ES-I3 (cell line): Measurements from ENCODE around the gene MAML1.
"Not testable (repeated sequence)": the region's sequence is repeated elsewhere in the genome, so short reads cannot be mapped to it uniquely, and the experiment has no call there.

Experiments used
- H3K36me3 ChIP-seq: 2 replicates; pipeline ENCODE4 v1.6.1; 2013; ENCODE audit warnings: mild to moderate bottlenecking, low read length, control low read depth, moderate library complexity; ENCODE audit not compliant: insufficient read depth
- H3K4me1 ChIP-seq: 2 replicates; pipeline ENCODE4 v1.6.1; 2013; ENCODE audit warnings: mild to moderate bottlenecking, control low read depth, low read length; ENCODE audit not compliant: insufficient read depth
- H3K9ac ChIP-seq: 2 replicates; pipeline ENCODE4 v1.6.1; 2013; ENCODE audit warnings: low read depth, mild to moderate bottlenecking, low read length, moderate library complexity
- H3K9me3 ChIP-seq: 2 replicates; pipeline ENCODE4 v1.6.1; 2013; ENCODE audit warnings: mild to moderate bottlenecking, low read length, moderate library complexity; ENCODE audit not compliant: control insufficient read depth, insufficient read depth

Gene MAML1

GRCh38 chr5:179732412-179732917 is at the start of gene MAML1:
MAML1 (plus strand) TSS chr5:179732822; CDS start chr5:179733113, 291 bp downstream.
- Histone ChIP-seq H3K9me3 (no peaks in the 10 kb centered on the region), H3K9ac (peak within 1 kb of the TSS; percentile 69), H3K4me1 (peaks cover 4% of the 10 kb centered on the region; the same call in 1 of the 2 replicates), H3K36me3 (peaks cover 22% of the 10 kb centered on the region)

GRCh38 chr5:179689212-179689611 is 43.4 kb upstream of the MAML1 start:
- H3K9me3 ChIP-seq, H3K4me1 ChIP-seq, H3K36me3 ChIP-seq, H3K9ac ChIP-seq: not testable (repeated sequence)

- Histone ChIP-seq H3K4me1 (peaks cover 4% of the 10 kb centered on the region; the same call in 1 of the 2 replicates), H3K9ac (no peak overlapping the region), H3K36me3 (no peaks in the 10 kb centered on the region), H3K9me3 (no peaks in the 10 kb centered on the region)
These were observed 38.1 kb upstream of the MAML1 start for GRCh38 chr5:179694561-179694960.

- Histone ChIP-seq H3K36me3 (peaks cover 6% of the 10 kb centered on the region; the same call in 1 of the 2 replicates), H3K9ac (no peak overlapping the region), H3K9me3 (no peaks in the 10 kb centered on the region), H3K4me1 (peaks cover 4% of the 10 kb centered on the region; the same call in 1 of the 2 replicates)
These were observed 36.0 kb upstream of the MAML1 start for GRCh38 chr5:179696603-179697002.

- Histone ChIP-seq H3K9ac (no peak overlapping the region), H3K9me3 (no peaks in the 10 kb centered on the region), H3K4me1 (peaks cover 4% of the 10 kb centered on the region; the same call in 1 of the 2 replicates), H3K36me3 (peaks cover 6% of the 10 kb centered on the region; the same call in 1 of the 2 replicates)
These were observed 35.5 kb upstream of the MAML1 start for GRCh38 chr5:179697108-179697507.

- not testable (repeated sequence) for H3K4me1 ChIP-seq
These were observed 35.1 kb upstream of the MAML1 start for GRCh38 chr5:179697543-179697942.

GRCh38 chr5:179697993-179698934 is 34.4 kb upstream of the MAML1 start:
- H3K9ac ChIP-seq = peak overlapping the region; percentile 98
- H3K4me1 ChIP-seq = peaks cover 4% of the 10 kb centered on the region; the same call in 1 of the 2 replicates
- peaks cover 12% of the 10 kb centered on the region for H3K36me3 ChIP-seq

More at GRCh38 chr5:179697543-179697942, 35.1 kb upstream of the MAML1 start:
- not testable (repeated sequence) for H3K9me3 ChIP-seq, H3K36me3 ChIP-seq
- peak overlapping the region; percentile 98 for H3K9ac ChIP-seq

GRCh38 chr5:179698935-179699615 is 33.5 kb upstream of the MAML1 start, which contains the start of gene CANX:
CANX (plus strand) TSS chr5:179698967; CDS start chr5:179705682, 6,715 bp downstream.
- Histone ChIP-seq H3K9ac (peak within 1 kb of the TSS; percentile 98), H3K9me3 (no peaks in the 10 kb centered on the region), H3K36me3 (peaks cover 20% of the 10 kb centered on the region), H3K4me1 (peaks cover 4% of the 10 kb centered on the region; the same call in 1 of the 2 replicates)

More at GRCh38 chr5:179697993-179698934, 34.4 kb upstream of the MAML1 start:
- H3K9me3 ChIP-seq = no peaks in the 10 kb centered on the region

GRCh38 chr5:179699616-179700237 is 32.9 kb upstream of the MAML1 start:
- Histone ChIP-seq H3K9ac (peak overlapping the region; percentile 81), H3K9me3 (no peaks in the 10 kb centered on the region), H3K36me3 (peaks cover 22% of the 10 kb centered on the region), H3K4me1 (peaks cover 4% of the 10 kb centered on the region; the same call in 1 of the 2 replicates)

- peak overlapping the region; percentile 81; the same call in 1 of the 2 replicates for H3K9ac ChIP-seq
- H3K9me3 ChIP-seq = no peaks in the 10 kb centered on the region
These were observed 32.2 kb upstream of the MAML1 start for GRCh38 chr5:179700401-179700918.

GRCh38 chr5:179716286-179716685 is 16.3 kb upstream of the MAML1 start:
- Histone ChIP-seq H3K36me3 (peaks cover 47% of the 10 kb centered on the region), H3K9ac (no peak overlapping the region), H3K4me1 (no peaks in the 10 kb centered on the region), H3K9me3 (no peaks in the 10 kb centered on the region)

More at GRCh38 chr5:179700401-179700918, 32.2 kb upstream of the MAML1 start:
- H3K36me3 ChIP-seq = peaks cover 22% of the 10 kb centered on the region
- peaks cover 11% of the 10 kb centered on the region for H3K4me1 ChIP-seq

- Histone ChIP-seq H3K36me3 (peaks cover 60% of the 10 kb centered on the region), H3K9ac (no peak overlapping the region), H3K9me3 (no peaks in the 10 kb centered on the region), H3K4me1 (no peaks in the 10 kb centered on the region)
These were observed 12.4 kb upstream of the MAML1 start for GRCh38 chr5:179720222-179720621.

GRCh38 chr5:179724163-179724562 is 8.5 kb upstream of the MAML1 start:
- no peaks in the 10 kb centered on the region for H3K4me1 ChIP-seq
- H3K36me3 ChIP-seq = peaks cover 49% of the 10 kb centered on the region
- no peaks in the 10 kb centered on the region for H3K9me3 ChIP-seq
- H3K9ac ChIP-seq = no peak overlapping the region
